CD4-positive, alpha-beta T cell treated with Interleukin-21 for 1 hour (primary cell): ENCODE data around the gene RAB21.

Source experiments
- DNase-seq: peaks from one replicate; pipeline ENCODE4 v3.0.0-alpha.2; 2020

Gene RAB21, protein sequence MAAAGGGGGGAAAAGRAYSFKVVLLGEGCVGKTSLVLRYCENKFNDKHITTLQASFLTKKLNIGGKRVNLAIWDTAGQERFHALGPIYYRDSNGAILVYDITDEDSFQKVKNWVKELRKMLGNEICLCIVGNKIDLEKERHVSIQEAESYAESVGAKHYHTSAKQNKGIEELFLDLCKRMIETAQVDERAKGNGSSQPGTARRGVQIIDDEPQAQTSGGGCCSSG

DNA sequence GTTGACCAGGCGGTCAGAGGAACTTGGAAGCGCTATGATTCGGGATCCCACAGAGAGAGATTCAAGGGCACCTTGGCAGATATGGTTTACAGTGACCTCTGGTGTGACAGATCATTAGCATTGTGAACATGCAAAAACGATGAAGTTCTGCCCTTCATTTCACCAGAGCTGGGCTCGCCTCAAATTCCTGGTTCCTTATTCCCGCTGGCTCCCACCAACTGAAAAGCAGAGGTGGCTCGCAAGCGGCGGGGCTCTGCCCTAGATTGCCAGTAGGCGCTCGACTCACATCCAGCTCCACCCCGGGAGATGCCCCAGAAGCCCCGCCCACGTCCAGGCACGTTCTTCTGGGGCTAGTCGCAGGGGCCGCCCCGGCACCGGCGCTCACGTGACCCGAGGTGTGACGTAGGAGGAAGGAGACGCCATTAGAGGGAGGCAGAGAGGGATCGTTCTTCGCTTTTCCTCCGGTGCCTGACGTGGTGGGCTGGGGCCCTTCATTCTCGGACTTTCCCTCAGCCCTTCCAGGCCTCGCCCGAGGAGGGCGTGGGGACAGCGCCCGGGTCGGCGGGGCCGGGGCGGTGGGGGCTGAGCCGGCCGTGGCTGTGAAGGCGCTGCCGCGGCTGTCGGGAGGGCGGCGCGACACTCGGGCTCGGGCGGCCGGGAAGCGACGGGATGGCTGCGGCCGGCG lies at the start of gene RAB21:
TSS of gene RAB21 (plus strand) at position 403 of the 685 bp plus-strand sequence. CDS start at position 670, 267 bp downstream.
- peak; percentile 97 for DNase-seq

DNA sequence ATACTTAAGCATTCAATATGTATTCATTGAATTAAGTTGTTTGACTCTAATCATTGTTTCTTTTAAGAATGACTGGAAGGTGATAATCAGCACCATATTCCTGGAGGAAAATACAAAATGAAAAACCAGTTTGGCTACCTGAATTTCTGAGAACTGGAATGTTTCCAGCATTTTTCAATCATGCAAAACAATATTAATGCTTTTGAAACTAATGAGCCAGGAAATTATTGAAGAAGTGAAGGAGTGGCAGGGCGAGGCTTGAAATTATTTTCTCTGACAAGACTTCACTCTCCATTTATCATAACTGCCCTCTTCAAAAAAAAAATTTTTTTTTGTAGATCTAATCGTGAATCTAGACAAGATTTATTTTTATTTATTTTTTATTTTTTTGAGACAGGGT lies 49.7 kb upstream of the RAB21 start:
- no peak for DNase-seq

DNA sequence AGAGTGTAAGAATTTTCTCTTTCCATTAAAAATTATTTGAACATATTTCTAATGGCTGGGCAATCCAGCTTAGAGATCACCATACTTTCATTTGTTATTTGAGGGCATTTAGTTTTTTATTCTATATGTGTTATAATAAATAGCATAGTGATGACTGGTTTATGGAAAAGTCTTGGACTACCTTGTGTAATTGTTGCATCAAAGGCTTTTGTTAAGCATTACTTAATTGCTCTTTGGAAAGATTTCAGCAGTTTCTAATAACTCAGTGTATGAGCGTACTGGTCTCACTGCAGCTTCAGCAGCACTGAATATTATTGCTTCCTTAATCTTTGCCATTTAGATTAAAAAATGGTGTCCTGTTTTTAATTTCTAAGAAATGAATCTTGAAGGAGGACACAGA lies 46.0 kb upstream of the RAB21 start:
- DNase-seq = no peak

DNA sequence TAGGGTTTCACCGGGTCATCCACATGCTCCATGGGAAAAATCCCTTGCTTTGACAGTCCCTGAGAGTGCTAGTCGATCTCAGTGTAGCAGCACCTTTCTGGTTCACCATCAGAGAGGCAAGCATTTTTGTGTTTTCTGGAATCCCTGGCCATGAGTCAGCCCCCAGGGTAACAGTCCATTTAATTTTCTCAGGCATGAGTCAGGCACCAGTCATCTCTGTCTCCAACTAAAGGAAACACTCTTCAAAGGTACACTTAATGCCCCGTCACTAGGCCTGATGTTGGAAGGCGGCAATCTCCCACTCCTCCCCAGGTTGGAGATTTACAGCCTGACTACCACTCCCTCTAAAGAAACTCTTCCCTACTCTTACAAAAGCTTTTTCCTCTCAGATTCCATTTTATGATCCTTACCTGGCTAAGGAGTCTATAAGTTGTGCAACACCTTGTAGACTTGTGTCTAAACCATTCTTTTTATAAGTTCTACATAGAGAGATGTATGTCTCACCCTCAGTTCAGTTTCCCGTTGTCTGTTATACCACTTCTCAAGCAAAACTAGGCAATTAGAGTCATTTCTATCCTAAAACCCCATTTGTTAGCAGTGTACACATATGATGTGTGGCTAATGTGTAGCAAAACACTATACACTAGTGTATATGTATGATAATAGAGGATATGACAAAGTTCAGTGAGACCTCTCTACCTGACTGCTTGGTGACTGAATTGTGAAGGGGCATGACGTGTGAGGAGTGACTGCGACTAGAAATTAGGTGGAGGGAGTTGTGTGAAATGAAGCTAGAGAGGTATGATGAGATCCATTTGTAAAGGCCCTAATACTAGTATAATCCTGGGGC lies 44.2 kb upstream of the RAB21 start:
- no peak for DNase-seq

DNA sequence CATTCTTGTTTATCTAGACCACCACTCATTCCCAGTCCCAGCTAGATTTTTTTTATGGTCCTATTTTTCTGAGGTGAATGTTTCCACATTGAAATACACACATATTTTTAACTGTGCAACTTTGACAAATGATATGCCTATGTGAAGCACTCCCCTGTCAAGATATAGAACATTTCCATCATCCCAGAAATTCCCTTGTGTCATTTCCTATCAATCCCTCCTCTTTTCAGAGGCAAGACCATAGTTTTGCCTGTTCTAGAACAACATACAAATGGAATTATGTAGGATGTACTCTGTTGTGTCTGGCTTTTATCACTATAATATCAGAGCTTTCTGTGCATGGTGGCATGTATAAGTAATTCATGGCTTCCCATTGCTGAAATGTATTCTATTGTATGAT lies 36.1 kb upstream of the RAB21 start:
- no peak for DNase-seq

DNA sequence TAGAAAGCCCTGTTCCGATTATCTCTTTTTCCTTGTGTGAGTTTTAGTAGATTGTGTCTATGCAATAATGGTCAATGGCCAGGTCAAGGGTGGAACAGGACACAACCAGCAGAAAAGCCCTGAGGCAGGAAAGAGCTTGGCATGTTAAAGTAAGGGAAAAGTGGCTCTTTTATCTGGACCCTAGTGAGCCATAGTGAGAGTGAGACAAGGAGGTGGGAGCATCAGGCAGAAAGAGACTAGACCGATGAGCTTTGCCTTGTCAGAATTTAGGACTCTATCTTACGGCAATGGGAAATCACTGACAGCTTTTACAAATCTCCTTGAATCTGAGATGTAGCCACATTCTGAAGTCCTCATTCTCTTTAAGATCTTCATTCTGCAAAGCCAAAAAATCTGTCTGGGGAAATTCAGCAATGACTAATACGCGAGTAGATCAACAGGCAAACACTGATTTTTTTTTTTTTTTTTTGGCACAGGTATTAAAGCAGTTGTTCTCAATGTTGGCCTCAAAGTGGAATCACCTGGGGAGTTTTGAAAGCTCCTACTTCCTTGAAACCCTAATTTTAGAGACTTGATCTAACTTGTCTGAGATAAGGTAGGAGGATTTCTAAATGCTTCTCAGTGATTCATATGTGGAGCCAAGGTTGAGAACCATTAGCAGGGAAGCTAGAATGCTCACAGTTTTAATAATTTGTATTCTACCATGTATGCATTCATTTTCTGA lies 34.9 kb upstream of the RAB21 start:
- no peak for DNase-seq

DNA sequence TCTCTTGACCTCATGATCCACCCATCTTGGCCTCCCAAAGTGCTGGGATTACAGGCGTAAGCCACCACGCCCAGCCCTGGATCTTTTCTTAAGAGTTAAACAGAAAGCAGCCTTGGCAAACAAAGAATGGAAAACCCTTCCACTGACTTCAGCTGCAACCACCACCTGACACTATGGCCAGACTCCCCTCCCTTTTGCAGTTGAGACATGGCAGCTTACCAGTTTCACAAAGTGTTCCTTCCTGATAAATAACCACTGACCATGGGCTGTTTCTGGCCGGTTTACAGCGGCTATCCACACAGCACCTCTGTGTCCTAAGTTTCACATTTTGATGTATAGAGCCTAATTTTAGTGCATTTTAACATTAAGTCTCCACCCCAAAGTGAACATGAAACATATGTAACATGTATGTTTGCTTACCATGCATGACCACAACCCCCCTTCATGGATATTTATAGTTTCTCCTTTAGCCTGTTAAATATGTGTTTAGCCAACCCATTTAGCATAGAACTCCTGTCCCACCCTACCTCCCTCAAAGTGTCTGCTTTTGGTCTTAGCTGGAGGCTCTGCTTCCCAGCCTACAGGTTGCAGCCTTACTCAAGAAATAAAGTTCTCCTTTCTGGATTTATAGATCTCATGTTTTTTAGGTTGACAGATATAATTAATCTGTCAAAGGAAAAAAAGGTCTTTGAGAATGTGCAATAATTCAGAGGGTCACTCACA lies 32.7 kb upstream of the RAB21 start:
- no peak for DNase-seq

DNA sequence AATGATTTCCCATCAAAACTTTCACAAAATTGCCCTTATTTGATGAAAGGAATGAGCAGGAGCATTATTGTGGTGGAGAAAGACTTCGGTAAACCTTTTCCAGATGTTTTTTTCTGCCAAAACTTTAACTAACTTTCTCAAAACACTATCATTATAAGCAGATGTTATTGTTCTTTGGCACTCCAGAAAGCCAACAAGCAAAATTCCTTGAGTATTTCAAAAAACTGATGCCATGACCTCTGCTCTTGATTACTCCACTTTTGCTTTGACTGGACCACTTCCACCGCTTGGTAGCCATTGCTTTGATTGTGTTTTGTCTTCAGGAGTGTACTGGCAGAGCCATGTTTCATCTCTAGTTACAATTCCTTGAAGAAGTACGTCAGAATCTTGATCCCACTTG lies 29.7 kb upstream of the RAB21 start:
- DNase-seq = no peak

DNA sequence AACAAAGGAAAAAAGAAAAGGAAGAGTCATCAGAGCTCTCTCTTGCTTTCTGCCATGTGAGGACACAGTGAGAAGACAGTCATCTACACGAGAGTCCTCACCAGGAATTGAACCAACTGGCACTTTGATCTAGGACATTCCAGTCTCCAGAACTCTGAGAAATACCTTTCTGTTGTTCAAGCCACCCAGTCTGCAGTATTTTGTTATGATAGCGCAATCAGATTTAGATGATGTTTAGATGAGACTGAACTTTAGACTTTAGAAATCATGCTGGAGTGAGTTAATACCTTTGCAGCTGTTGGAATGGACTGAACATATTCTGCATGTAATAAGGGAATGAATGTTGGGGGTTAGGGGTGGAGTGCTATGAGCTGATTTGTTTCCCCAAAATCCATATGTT lies 28.1 kb upstream of the RAB21 start:
- DNase-seq = no peak

DNA sequence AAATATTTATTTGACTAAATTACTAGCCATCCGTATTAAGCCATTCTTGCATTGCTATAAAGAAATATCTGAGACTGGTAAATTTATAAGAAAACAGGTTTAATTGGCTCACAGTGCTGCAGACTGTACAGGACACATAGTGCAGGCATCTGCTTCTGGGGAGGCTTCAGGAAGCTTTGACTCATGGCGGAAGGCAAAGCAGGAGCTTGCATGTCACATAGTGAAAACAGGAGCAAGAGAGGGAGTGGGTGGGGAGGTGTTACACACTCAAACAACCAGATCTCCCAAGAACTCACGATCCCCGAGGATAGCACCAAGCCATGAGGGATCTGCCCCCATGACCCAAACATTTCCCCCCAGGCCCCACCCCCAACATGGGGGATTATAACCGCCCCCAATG lies 26.7 kb upstream of the RAB21 start:
- no peak for DNase-seq

DNA sequence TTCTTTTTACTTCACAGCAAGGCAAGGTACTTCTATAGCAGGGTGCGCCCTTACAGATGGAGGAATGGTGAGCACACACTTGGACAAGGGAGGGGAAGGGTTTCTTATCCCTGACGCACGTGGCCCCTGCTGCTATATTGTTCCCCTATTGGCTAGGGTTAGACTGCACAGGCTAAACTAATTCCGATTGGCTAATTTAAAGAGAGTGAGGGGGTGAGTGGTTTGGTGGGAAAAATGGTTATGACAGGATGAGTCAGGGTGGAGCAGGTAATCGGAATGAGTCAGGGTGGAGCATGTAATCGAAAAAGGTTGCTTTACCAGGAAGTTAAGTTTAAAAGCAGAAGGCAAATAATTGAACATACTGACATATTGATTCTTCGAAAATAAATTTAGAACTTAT lies 23.7 kb upstream of the RAB21 start:
- no peak for DNase-seq

DNA sequence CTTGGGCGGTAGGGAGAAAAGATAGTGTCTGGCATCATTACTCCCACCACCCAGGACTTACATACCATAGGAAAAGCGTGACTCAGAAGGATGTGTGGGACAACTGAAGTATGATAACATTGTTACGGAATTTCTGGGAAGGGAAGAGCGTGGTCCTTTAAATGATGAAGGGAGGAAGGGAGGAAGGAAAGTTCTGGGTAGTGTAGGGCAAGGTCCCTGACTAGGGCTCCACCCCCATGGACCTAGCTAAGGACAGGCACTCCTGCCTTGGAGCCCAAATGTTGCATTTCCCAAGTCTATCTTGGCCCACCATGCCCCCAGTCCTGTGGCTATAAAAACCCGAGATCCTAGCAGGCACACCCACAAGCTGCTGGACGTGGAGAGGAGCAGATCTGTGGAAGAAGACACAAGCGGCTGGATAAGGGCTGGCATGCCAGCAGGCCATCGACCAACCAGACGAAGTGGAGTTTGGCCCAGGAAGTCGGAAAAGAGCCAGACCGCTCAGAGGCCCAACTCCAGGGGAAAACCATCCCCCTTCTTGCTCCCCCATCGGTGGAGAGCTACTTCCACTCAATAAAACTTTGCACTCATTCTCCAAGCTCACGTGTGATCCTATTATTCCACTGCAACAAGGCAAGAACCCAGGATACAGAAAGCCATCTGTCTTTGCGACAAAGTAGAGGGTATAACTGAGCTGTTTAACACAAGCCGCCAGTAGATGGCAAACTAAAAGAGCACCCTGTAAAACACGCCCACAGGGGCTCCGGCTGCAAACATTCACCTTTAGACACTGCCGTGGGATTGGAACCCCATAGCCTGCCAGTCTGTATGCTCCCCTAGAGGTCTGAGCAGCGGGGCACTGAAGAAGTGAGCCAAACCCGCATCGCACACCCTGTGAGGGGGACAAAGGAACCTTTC lies 23.0 kb upstream of the RAB21 start:
- no peak for DNase-seq

DNA sequence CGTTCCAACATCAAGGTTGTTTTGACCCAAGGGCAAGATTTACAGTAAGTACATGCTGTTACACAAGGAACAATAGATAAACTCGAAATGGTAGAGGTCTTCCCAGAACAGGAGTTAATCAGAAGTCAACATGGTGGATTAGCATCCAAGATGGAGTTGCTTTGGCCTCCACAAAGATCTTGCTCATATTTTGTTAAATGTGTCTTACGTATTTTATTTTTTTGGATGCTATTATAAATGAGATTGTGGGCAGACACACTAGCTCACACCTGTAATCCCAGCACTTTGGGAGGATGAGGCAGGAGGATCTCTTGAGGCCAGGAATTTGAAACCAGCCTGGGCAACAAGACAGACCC lies 22.3 kb upstream of the RAB21 start:
- DNase-seq = no peak

DNA sequence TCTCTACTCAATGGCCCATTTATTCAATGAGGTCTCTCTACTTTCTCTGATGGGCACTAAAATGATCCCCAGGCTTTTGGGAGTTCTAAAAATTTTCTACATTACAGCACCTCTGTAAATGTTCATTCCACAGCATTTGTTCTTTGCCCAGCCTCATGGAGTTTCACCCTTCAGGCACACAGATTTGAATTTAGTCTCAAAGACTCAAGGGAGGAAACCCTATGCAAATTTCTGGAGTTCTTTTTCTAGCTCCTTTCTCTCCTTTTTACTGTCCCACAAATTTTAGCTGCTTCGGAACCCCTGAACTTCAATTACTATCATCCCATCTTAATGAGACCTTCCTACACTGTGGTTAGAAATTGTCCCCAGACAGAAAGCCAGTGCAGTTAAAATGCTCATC lies 17.5 kb upstream of the RAB21 start:
- DNase-seq = no peak

DNA sequence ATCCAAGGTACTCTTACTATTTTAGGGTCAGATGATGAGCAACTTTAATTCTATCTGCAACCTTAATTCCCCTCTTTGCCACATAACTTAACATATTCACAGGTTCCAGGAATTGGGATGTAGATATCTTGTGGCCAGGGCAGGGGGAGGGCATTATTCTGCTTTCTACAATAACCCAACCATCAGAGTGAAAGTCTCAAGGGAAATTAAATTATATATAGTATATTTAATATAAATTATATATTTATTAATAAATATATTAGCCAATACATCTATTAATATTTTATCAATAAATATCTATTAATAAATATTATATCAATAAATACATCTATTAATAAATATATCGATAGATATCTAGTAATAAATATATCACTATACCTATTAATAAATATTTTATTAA lies 11.7 kb upstream of the RAB21 start:
- DNase-seq = no peak

DNA sequence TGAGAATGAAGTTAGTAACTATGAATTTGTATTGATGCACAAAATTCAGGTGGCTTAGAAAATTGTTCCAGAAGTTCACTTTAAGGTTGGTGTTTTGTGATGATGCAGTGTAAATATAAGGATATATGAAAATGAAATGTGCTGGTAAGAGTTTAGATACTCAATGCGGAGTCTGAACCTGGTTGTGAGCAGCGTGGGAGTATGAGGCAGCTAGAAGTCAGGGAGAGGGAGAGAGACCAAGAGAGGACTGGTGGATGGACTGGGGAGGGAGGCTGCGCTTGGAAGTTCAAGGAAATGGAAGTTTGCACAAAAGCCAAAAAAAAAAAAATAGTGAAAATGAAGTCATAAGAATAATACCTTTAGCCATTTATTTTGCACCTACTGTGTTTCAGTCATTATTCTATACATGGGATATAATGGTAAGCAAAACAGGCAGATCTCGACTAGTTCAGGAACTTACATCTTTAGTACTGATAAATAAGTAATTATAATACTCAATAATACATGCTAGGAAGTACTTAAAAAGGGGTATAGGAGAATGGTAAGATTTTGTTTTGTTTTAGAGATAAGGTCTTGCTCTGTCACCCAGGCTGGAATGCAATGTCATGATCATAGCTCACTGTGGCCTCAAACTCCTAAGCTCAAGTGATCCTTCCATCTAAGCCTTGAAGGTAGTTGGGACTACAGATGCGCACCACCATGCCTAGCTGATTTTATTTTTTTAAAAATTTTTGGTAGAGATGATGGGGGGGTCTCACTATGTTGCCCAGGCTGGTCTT lies 10.0 kb upstream of the RAB21 start:
- DNase-seq = no peak

DNA sequence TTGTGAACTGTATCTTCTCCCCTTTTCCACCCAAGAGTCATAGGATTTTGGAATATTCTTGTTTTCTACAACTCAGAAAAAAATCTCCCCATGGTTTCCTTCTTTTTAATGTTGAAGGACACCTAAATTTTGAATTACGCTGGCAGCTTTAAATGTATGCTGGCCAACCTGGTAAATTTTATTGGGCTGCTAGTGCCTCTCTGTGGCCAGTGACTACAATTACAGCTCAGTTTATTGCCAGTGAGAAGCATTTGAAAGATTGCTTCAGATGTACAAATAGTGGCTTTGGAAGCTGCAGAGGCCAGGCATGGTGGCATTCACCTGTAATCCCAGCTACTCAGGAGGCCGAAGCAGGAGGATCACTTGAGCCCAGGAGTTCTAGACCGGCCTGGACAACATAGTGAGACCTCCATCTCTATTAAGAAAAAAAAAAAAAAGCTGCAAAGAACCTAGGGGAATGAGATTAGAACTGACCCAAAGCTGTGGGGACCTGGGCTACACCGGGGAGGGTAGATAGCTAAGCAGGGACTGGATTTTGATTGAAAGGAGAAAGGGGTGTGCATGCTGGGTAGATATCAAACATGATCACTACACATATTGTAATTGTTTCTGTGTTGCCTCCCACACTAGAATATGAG lies 7.6 kb upstream of the RAB21 start:
- peak; percentile 76 for DNase-seq

DNA sequence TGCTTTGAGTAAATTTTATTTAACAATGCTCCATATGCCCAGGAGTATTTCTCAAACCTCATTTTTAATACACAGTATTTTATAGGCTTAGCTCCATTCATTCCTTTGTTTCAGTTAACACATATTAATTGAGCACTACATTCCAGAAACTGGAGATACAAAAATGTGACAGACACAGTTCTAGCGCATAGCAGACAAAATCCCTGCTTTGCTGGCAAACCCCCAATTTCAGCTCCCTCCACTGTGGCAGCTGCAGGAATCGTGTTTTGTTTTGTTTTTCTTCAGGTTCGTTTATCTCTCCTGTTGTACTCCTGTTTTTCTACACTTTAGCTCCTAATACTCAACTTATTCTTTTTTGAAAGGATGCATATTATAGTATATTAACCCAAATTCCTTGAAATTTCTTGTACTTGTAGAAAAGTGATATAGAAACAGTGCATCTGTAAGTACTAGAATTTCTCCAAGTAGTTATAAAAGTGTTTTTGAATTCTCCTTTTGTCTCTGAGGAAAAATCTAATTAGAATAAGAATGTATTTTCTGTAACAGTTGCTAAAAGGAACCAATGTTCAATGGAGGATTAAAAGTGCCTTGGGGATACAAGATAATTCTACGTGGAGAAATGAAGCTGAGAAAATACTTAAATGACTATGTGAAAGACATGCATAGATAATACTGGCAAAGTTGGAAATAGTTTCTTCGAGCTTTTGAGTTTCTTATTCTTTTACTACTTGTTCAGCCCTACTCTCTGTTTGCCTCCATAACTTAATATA lies 6.4 kb upstream of the RAB21 start:
- no peak for DNase-seq

DNA sequence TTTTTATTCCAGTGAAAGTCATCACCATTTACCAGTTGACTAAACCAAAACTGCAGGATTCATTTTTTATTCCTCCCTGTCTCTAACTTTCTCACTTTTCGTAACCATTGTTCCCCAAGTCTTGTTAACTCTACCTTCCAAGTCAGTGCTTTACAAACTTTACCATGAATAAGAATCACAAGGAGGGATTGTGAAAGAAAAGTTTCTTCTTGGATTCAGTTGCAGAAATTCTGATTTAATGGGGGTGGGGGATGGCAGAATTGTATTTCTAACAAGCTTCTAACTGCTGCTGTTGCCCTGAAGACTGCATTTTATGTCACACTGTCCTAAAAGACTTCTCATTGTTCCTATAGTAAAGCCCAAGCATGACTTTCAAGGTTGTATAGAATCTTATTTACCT lies 5.0 kb upstream of the RAB21 start:
- DNase-seq = no peak

DNA sequence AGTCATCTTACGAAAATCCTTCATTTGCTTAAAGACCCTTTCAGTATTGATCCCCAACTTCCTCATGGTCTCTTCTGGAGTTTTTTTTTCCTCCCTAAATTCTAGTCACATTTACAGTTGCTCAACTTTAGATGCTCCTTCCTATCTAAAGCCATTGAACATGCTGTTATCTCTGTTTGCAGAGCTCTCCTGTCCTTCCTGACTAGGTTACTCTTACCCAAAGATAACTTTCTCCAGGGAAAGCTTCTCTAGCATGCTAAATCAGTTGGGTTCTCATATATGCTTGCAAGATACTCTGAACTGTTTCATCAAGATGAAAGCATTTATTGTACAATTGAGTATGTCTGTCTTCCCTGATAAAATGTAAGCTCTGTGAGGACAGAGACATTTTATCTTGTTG lies 1.8 kb upstream of the RAB21 start:
- no peak for DNase-seq
